Islet precursor cell (in vitro differentiated cells): Measurements from ENCODE around the gene ZNF653.
"Not testable (repeated sequence)": the region's sequence is repeated elsewhere in the genome, so short reads cannot be mapped to it uniquely, and the experiment has no call there.

Experiments used
- DNase-seq: peaks from one replicate; pipeline ENCODE4 v3.0.0-alpha.2; 2018

ZNF653 gene

GRCh38 chr19:11453468-11454341, 51.9 kb downstream of the ZNF653 start:
- DNase-seq = no peak

GRCh38 chr19:11452620-11453310, 52.9 kb downstream of the ZNF653 start:
- DNase-seq = no peak

- DNase-seq = no peak
Observed at GRCh38 chr19:11451871-11452619, 53.6 kb downstream of the ZNF653 start.

GRCh38 chr19:11451327-11451870, 54.2 kb downstream of the ZNF653 start:
- no peak for DNase-seq

- no peak for DNase-seq
Observed at GRCh38 chr19:11450570-11451326, 54.9 kb downstream of the ZNF653 start.

GRCh38 chr19:11448923-11449554, 56.6 kb downstream of the ZNF653 start:
- no peak for DNase-seq

- DNase-seq = no peak
Observed at GRCh38 chr19:11448410-11448809, 57.2 kb downstream of the ZNF653 start.

- no peak for DNase-seq
Observed at GRCh38 chr19:11447347-11448262, 58.0 kb downstream of the ZNF653 start.

- peak; percentile 74 for DNase-seq
Observed at GRCh38 chr19:11446652-11447301, 58.9 kb downstream of the ZNF653 start.

GRCh38 chr19:11446271-11446651, 59.4 kb downstream of the ZNF653 start:
- DNase-seq = no peak

GRCh38 chr19:11445141-11445540, 60.5 kb downstream of the ZNF653 start:
- no peak for DNase-seq

- no peak for DNase-seq
Observed at GRCh38 chr19:11444059-11444458, 61.6 kb downstream of the ZNF653 start.

- no peak for DNase-seq
Observed at GRCh38 chr19:11437955-11438354, 67.7 kb downstream of the ZNF653 start.

- no peak for DNase-seq
Observed at GRCh38 chr19:11435833-11436313, 69.8 kb downstream of the ZNF653 start.

GRCh38 chr19:11435057-11435832, 70.4 kb downstream of the ZNF653 start, which contains the start of the genes ODAD3 and PRKCSH:
ODAD3 (minus strand) TSS chr19:11435121; CDS start chr19:11435016, 105 bp downstream.
PRKCSH (plus strand) TSS chr19:11435635; CDS start chr19:11436118, 483 bp downstream.
- peak; percentile 100 for DNase-seq

GRCh38 chr19:11434703-11435056, 71.0 kb downstream of the ZNF653 start:
- DNase-seq = no peak

GRCh38 chr19:11433526-11433925, 72.1 kb downstream of the ZNF653 start:
- not testable (repeated sequence) for DNase-seq
